NB4 (cell line): ENCODE data around the gene MED13L.

Source experiments
- CTCF ChIP-seq: IDR thresholded peaks from one replicate; pipeline ENCODE4 v1.5.1; 2012; ENCODE audit warnings: low read depth, low read length
- MAX ChIP-seq: IDR thresholded peaks from 2 replicates; pipeline ENCODE4 v1.6.1; 2011; ENCODE audit warnings: low read depth, low read length
- MYC ChIP-seq: IDR thresholded peaks from 2 replicates; pipeline ENCODE4 v1.6.1; 2011; ENCODE audit warnings: low read depth, low read length
- POLR2A ChIP-seq: IDR thresholded peaks from 2 replicates; pipeline ENCODE4 v1.6.1; 2011; ENCODE audit warnings: mild to moderate bottlenecking; ENCODE audit not compliant: insufficient read length; ENCODE audit errors: extremely low read depth

GRCh38 chr12:116009805-116010204 is 267.7 kb downstream of the MED13L start:
- no peak for TF ChIP-seq POLR2A
- TF ChIP-seq CTCF: peak; percentile 39
- TF ChIP-seq MAX: no peak
- no peak for TF ChIP-seq MYC
